Brain pericyte (primary cell): ENCODE results near the gene RNF152.

ENCODE experiments used
- DNase-seq: peaks from one replicate; pipeline ENCODE4 v3.0.0-alpha.2; 2012; ENCODE audit warnings: low read depth, low spot score

The RNF152 gene, protein sequence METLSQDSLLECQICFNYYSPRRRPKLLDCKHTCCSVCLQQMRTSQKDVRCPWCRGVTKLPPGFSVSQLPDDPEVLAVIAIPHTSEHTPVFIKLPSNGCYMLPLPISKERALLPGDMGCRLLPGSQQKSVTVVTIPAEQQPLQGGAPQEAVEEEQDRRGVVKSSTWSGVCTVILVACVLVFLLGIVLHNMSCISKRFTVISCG

DNA sequence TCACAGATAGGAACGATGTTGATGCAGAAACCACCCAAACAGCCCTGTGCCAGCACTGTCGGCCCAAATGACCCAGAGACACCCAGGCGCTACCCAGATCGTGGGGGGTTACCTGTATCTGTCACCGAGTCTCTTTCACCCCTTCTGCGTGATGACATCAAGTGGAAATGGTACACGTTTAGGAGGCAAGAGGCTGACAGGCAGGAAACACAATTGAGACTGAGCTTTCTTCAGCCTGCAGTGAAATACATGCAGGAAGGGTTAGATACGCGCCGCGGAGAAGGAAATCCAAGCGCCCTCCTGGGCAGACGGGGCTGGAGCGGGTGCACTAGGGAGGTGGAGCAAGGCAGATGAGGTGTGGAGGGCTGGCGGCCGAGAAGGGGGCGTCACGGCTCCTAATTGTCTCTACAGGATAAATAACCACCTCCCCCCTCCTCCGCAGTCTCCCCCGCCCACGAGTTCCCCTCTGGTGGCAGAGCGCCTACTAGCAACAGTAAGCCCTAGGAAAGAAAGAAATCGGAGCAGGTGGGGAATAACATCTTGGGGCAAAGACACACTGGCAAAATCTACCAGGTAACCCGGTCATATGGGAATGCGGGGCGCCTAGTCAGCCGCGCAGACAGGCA is at the start of gene RNF152:
RNF152 (minus strand) TSS at position 325 of the 626 bp plus-strand sequence. CDS start 76,544 bp downstream, outside the sequence.
- DNase-seq, result no peak

DNA sequence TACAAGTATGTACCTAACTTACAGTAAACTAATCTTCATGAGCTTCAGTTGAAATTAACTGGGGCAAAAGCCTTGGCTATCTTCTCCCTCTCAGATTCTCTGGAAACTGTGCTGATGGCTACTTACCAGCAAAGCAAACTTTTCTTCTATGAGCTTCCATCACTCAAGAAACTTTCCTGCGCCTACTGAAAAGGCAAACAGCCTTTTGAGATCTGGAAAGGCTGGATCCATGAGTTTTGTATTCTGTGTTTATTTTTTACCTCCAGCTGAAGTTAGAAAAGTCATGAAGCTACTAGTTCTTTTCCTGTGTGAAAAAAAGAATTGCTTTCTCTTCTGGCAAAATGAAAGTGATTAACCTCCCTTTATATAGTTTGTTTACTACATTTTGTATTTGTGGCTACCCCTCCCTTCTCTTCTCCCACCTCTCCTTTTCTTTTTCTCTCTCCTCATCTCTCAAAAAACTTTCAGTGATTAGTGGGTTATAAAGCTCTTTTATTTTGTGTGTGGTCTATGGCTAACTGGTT is 49.2 kb upstream of the RNF152 start:
- DNase-seq, result no peak

DNA sequence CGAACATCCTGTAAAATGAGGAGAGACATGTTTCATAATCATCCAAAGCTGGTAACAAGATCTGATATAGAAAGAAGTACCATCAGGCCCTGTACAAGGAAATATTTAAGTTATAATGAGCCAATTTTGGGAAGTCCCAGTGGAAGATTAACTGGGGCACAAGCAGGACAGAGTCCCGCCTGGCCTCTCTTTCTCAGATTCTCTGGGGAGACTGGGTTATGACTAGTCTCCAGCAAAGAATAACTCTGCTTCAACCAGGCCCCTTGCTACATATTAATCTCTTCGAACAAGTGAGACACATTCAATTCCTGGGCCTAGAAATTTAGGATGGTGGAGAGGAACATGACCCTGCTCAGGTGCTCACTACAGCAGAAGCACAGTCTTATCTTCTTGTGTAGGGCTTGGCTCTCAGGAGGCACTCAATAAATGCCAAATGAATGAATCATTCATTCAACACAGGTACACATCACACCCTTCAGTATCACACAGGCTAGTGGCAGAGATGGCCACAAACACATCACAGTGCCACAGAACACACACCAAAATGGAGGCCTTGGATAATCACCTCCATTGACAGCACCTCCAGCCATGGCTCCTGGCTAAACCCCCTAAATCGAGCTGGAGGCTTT is 46.4 kb upstream of the RNF152 start:
- DNase-seq, result no peak

GRCh38 chr18:61935362-61935761 is 42.6 kb upstream of the RNF152 start:
- no peak for DNase-seq

- no peak for DNase-seq
Observed at GRCh38 chr18:61931654-61932379, 39.0 kb upstream of the RNF152 start.

- DNase-seq, result no peak
Observed at GRCh38 chr18:61929881-61930640, 37.3 kb upstream of the RNF152 start.

GRCh38 chr18:61926532-61926931 is 33.7 kb upstream of the RNF152 start:
- DNase-seq, result no peak

- no peak for DNase-seq
Observed at GRCh38 chr18:61924550-61924949, 31.7 kb upstream of the RNF152 start.

DNA sequence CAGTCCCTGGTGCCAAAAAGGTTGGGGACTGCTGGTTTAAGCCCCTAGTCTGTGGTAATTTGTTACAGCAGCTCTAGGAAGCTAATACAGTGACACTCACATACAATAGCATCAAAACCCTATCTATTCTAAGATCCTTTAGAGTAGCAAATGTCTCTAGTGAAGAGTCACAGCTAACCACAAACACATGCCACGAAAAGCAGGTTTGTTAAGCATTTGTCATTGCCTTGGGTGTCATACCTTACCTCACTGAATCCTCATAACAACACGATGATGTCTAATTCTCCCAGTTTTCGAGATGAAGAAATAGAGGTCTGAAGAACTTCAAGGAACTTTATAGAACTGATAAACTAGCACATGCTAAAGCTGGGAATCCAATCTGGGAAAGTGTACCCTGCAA is 29.6 kb upstream of the RNF152 start:
- DNase-seq, result no peak

DNA sequence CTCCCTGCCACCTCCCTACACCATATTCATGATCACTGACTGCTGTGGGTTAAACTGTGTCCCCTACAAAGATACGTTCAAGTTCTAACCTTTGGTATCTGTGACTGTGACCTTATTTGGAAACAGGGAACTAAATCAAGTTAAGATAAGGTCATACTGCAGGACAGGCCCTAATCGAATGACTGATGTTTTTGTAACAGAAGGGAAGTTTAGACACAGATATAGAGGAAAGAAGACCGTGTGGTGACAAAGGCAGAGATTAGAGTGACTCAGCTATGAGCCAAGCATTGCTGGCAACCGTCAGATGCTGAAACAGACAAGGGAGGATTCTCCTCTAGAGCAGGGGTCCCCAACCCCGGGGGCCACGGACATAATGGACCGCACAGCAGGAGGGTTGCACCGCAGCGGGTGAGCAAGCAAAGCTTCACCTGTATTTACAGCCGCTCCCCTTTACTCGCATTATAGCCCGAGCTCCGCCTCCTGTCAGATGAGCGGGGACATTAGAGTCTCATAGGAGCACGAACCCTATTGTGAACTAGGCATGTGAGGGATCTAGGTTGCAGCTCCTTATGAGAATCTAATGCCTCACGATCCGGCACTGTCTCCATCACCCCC is 28.9 kb upstream of the RNF152 start:
- DNase-seq, result no peak

- no peak for DNase-seq
Observed at GRCh38 chr18:61917818-61918217, 25.0 kb upstream of the RNF152 start.

DNA sequence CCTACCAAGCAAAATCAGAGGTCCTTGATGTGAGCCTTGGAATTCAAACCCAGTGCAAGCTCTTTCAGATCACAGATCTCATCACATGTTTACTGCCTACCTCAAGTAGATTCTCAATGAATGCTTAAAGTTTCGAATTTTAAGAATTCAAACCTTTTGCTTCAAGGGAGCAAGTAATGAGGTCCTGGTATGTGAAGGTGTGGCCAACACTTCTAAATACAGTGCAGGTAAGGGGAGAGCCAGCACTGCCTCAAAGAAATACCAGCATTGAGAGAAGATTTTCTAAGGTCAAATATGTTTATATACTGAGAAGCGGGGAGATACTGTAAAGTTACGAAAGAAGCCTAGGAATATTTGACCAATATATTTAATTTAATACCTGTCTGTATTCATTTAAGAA is 19.7 kb upstream of the RNF152 start:
- DNase-seq, result no peak

DNA sequence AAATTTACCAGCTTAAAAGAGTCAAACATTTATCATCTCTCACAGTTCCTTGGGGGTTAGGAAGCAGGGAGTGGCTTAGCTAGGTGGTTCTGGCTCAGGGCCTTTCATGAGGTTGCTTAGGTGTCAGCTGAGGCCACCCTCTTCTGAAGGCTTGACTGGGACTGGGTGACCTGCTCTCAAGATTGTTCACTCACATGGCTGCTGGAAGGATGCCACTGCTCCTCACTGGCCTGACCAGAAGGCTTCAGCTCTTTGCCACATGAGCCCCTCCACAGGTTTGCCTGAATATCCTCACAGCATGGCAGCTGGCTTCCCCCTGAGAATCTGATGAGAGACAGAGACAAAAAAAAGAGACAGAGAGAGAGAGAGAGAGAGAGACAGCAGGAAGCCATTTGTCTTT is 17.3 kb upstream of the RNF152 start:
- no peak for DNase-seq

DNA sequence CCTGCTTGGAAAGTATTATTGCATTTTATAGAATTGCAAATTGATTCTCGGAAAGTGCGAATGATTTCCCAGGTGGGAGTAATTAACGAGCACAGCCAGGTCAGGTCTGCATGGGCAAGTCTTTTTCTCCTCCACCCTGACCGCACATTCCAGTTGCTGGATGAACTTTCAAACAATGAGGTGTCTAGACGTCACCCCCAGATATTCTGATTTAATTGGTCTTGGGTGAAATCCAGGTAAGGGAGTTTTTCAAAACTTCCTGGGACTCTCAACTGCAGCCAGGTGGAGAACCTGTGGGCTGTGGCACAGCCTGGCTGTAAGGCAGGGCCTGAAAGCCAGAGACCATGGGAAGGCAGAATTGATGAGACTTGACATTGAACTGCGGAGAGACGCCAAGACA is 15.9 kb upstream of the RNF152 start:
- no peak for DNase-seq

GRCh38 chr18:61901323-61901986 is 8.6 kb upstream of the RNF152 start:
- no peak for DNase-seq

- no peak for DNase-seq
Observed at GRCh38 chr18:61900504-61901281, 7.9 kb upstream of the RNF152 start.

- DNase-seq, result no peak
Observed at GRCh38 chr18:61898640-61899101, 5.9 kb upstream of the RNF152 start.

- DNase-seq, result no peak
Observed at GRCh38 chr18:61896757-61897156, 4.0 kb upstream of the RNF152 start.

DNA sequence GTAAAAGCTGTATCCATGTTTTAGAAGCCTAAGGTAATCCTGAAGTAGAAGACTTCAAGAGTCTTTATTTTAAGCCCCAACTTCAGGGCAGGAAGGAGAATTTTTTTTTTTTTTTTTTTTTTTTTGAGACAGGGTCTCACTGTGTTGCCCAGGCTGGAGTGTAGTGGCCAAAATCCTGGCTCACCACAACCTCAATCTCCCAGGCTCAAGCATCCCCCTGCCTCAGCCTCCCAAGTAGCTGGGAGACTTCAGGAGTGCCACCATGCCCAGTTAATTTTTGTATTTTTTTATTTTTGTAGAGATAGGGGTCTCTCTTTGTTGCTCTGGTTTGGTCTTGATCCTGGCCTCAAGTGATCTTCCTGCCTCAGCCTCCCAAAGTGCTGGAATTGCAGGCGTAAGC is 3.3 kb upstream of the RNF152 start:
- no peak for DNase-seq
